OCI-LY7 (cell line): Measurements from ENCODE around the gene SPTLC1.

ENCODE experiments used
- CTCF ChIP-seq: fragments of 200-600 bp; sonication (generic); conservative IDR thresholded peaks from 2 replicates; pipeline ENCODE4 v1.5.1; 2014; ENCODE audit warnings: mild to moderate bottlenecking, antibody characterized with exemption, low read length, moderate library complexity, mixed read lengths
- EZH2phosphoT487 ChIP-seq: fragments of 200-600 bp; sonication (generic); IDR thresholded peaks from 2 replicates; pipeline ENCODE4 v1.6.1; 2018; ENCODE audit warnings: low read depth, borderline replicate concordance, mild to moderate bottlenecking, mixed run types, antibody characterized with exemption, low read length, moderate library complexity, mixed read lengths

GRCh38 chr9:92147030-92147851, 32.0 kb upstream of the SPTLC1 start:
- no peak for TF ChIP-seq CTCF
- TF ChIP-seq EZH2phosphoT487, result no peak
